ENCODE data around the gene BST1.

DNA sequence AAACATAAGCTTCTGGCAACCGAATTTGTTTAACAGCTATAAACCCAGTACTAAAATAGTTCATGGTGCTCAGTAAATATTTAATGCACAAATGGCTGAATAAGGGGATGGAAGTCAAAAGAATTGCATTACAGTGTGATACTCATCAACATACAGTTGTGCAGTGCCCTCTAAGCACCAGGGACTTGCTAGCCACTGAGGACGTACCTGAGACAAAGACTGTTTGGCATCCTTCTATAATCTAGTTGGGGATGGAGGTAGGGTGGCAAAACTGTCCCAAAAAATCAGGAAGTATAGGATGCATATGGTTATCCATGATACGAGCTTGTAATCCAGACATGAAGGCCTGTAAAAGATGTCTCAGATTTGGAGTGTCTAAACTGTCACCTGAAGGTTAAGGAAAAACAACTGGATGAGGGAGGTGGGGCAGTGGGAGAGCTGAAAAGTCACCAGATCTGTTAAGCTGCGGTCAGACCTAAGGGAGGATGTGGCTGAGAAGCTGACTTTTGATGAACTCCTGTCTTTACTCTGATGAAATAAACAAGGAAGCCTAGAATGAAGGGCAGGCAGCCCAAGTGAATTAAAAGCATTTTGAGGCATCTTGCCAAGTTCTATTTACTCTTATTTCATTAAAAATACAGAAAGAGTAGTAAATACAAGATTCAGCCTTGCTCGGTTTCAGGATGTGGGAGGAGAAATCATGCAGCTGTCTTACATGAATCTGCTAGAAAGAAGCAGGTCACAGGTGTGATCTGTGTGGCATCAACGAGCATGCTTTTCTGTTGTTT lies 63.2 kb downstream of the BST1 start:
- TF ChIP-seq, protein P1, sequence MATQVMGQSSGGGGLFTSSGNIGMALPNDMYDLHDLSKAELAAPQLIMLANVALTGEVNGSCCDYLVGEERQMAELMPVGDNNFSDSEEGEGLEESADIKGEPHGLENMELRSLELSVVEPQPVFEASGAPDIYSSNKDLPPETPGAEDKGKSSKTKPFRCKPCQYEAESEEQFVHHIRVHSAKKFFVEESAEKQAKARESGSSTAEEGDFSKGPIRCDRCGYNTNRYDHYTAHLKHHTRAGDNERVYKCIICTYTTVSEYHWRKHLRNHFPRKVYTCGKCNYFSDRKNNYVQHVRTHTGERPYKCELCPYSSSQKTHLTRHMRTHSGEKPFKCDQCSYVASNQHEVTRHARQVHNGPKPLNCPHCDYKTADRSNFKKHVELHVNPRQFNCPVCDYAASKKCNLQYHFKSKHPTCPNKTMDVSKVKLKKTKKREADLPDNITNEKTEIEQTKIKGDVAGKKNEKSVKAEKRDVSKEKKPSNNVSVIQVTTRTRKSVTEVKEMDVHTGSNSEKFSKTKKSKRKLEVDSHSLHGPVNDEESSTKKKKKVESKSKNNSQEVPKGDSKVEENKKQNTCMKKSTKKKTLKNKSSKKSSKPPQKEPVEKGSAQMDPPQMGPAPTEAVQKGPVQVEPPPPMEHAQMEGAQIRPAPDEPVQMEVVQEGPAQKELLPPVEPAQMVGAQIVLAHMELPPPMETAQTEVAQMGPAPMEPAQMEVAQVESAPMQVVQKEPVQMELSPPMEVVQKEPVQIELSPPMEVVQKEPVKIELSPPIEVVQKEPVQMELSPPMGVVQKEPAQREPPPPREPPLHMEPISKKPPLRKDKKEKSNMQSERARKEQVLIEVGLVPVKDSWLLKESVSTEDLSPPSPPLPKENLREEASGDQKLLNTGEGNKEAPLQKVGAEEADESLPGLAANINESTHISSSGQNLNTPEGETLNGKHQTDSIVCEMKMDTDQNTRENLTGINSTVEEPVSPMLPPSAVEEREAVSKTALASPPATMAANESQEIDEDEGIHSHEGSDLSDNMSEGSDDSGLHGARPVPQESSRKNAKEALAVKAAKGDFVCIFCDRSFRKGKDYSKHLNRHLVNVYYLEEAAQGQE (IDR thresholded peaks at IDR 0.05; ENCODE audit: unreplicated experiment), result no peak
- TF ChIP-seq, protein P2, sequence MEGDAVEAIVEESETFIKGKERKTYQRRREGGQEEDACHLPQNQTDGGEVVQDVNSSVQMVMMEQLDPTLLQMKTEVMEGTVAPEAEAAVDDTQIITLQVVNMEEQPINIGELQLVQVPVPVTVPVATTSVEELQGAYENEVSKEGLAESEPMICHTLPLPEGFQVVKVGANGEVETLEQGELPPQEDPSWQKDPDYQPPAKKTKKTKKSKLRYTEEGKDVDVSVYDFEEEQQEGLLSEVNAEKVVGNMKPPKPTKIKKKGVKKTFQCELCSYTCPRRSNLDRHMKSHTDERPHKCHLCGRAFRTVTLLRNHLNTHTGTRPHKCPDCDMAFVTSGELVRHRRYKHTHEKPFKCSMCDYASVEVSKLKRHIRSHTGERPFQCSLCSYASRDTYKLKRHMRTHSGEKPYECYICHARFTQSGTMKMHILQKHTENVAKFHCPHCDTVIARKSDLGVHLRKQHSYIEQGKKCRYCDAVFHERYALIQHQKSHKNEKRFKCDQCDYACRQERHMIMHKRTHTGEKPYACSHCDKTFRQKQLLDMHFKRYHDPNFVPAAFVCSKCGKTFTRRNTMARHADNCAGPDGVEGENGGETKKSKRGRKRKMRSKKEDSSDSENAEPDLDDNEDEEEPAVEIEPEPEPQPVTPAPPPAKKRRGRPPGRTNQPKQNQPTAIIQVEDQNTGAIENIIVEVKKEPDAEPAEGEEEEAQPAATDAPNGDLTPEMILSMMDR (conservative IDR thresholded peaks at IDR 0.05; ENCODE audit: low read depth in 2 of 2), result no peak
- TF ChIP-seq POLR2AphosphoS5 (IDR thresholded peaks at IDR 0.05; ENCODE audit: low read depth), result no peak
- no peak for TF ChIP-seq CREB1 (CRISPR knock-in tag; IDR thresholded peaks at IDR 0.05; ENCODE audit: low read depth)
- TF ChIP-seq EZH2phosphoT487 (IDR thresholded peaks at IDR 0.05; ENCODE audit: unreplicated experiment), result no peak
- TF ChIP-seq EZH2 (IDR thresholded peaks at IDR 0.05; ENCODE audit: low read depth, unreplicated experiment), result no peak
- TF ChIP-seq STAT1 (IDR thresholded peaks at IDR 0.05; ENCODE audit: unreplicated experiment), result no peak
- TF ChIP-seq ZNF331 (CRISPR knock-in tag; IDR thresholded peaks at IDR 0.05; ENCODE audit: low read depth), result no peak
- TF ChIP-seq NANOG (IDR thresholded peaks at IDR 0.05; ENCODE audit: borderline replicate concordance), result no peak
- TF ChIP-seq, protein P3, sequence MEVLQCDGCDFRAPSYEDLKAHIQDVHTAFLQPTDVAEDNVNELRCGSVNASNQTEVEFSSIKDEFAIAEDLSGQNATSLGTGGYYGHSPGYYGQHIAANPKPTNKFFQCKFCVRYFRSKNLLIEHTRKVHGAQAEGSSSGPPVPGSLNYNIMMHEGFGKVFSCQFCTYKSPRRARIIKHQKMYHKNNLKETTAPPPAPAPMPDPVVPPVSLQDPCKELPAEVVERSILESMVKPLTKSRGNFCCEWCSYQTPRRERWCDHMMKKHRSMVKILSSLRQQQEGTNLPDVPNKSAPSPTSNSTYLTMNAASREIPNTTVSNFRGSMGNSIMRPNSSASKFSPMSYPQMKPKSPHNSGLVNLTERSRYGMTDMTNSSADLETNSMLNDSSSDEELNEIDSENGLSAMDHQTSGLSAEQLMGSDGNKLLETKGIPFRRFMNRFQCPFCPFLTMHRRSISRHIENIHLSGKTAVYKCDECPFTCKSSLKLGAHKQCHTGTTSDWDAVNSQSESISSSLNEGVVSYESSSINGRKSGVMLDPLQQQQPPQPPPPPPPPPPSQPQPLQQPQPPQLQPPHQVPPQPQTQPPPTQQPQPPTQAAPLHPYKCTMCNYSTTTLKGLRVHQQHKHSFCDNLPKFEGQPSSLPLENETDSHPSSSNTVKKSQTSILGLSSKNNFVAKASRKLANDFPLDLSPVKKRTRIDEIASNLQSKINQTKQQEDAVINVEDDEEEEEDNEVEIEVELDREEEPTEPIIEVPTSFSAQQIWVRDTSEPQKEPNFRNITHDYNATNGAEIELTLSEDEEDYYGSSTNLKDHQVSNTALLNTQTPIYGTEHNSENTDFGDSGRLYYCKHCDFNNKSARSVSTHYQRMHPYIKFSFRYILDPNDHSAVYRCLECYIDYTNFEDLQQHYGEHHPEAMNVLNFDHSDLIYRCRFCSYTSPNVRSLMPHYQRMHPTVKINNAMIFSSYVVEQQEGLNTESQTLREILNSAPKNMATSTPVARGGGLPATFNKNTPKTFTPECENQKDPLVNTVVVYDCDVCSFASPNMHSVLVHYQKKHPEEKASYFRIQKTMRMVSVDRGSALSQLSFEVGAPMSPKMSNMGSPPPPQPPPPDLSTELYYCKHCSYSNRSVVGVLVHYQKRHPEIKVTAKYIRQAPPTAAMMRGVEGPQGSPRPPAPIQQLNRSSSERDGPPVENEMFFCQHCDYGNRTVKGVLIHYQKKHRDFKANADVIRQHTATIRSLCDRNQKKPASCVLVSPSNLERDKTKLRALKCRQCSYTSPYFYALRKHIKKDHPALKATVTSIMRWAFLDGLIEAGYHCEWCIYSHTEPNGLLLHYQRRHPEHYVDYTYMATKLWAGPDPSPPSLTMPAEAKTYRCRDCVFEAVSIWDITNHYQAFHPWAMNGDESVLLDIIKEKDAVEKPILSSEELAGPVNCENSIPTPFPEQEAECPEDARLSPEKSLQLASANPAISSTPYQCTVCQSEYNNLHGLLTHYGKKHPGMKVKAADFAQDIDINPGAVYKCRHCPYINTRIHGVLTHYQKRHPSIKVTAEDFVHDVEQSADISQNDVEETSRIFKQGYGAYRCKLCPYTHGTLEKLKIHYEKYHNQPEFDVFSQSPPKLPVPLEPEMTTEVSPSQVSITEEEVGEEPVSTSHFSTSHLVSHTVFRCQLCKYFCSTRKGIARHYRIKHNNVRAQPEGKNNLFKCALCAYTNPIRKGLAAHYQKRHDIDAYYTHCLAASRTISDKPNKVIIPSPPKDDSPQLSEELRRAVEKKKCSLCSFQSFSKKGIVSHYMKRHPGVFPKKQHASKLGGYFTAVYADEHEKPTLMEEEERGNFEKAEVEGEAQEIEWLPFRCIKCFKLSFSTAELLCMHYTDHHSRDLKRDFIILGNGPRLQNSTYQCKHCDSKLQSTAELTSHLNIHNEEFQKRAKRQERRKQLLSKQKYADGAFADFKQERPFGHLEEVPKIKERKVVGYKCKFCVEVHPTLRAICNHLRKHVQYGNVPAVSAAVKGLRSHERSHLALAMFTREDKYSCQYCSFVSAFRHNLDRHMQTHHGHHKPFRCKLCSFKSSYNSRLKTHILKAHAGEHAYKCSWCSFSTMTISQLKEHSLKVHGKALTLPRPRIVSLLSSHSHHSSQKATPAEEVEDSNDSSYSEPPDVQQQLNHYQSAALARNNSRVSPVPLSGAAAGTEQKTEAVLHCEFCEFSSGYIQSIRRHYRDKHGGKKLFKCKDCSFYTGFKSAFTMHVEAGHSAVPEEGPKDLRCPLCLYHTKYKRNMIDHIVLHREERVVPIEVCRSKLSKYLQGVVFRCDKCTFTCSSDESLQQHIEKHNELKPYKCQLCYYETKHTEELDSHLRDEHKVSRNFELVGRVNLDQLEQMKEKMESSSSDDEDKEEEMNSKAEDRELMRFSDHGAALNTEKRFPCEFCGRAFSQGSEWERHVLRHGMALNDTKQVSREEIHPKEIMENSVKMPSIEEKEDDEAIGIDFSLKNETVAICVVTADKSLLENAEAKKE (CRISPR knock-in tag; IDR thresholded peaks at IDR 0.05), result no peak
- TF ChIP-seq, protein P4, sequence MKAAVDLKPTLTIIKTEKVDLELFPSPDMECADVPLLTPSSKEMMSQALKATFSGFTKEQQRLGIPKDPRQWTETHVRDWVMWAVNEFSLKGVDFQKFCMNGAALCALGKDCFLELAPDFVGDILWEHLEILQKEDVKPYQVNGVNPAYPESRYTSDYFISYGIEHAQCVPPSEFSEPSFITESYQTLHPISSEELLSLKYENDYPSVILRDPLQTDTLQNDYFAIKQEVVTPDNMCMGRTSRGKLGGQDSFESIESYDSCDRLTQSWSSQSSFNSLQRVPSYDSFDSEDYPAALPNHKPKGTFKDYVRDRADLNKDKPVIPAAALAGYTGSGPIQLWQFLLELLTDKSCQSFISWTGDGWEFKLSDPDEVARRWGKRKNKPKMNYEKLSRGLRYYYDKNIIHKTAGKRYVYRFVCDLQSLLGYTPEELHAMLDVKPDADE (IDR thresholded peaks at IDR 0.05), result no peak

Data from GM23338 (cell line).